GM12874 (cell line): ENCODE results near the gene GPR15.

Experiments used
- TF ChIP-seq, protein P1 (sequence below): IDR thresholded peaks from 2 replicates; pipeline ENCODE4 v1.5.1; 2011; ENCODE audit warnings: low read depth, mild to moderate bottlenecking, control low read depth, low read length, moderate library complexity; ENCODE audit not compliant: insufficient read depth

GPR15 gene

DNA sequence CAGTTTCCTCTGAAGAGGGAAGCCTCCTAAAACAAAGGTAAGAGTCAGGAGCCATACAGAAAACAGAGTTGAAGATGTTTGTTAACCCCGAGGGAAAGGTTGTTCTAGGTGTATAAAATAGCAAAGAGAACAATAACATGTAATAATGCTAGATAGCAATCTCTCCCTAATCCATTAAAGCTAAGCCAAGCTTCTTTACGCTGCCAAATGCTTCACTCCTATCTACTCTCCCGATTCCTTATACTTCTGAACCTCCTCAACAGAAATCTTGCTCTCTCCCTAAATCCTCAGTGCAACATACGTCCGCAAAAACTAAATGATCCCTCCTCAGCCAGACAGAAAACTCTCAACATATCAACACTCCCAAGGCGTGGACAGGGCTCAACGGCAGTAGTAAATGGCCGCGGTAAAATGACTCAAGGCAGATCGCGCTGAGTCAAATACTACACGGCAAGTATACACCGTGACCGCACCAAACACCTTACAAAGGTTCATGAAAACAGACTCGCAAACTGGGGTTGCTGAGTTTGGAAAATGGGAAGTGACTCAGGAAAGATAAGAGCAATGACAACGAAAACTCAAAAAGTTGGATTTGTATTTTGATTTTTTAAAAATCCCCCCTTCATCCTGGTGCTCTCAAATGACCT lies 9.8 kb upstream of the GPR15 start:
- TF ChIP-seq, protein P1, sequence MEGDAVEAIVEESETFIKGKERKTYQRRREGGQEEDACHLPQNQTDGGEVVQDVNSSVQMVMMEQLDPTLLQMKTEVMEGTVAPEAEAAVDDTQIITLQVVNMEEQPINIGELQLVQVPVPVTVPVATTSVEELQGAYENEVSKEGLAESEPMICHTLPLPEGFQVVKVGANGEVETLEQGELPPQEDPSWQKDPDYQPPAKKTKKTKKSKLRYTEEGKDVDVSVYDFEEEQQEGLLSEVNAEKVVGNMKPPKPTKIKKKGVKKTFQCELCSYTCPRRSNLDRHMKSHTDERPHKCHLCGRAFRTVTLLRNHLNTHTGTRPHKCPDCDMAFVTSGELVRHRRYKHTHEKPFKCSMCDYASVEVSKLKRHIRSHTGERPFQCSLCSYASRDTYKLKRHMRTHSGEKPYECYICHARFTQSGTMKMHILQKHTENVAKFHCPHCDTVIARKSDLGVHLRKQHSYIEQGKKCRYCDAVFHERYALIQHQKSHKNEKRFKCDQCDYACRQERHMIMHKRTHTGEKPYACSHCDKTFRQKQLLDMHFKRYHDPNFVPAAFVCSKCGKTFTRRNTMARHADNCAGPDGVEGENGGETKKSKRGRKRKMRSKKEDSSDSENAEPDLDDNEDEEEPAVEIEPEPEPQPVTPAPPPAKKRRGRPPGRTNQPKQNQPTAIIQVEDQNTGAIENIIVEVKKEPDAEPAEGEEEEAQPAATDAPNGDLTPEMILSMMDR = no peak

GRCh38 chr3:98522544-98523281 lies 9.1 kb upstream of the GPR15 start, which contains the start of gene CLDND1:
CLDND1 (minus strand) TSS chr3:98522902; CDS start chr3:98521424, 1,478 bp downstream.
- TF ChIP-seq, protein P1 = no peak

DNA sequence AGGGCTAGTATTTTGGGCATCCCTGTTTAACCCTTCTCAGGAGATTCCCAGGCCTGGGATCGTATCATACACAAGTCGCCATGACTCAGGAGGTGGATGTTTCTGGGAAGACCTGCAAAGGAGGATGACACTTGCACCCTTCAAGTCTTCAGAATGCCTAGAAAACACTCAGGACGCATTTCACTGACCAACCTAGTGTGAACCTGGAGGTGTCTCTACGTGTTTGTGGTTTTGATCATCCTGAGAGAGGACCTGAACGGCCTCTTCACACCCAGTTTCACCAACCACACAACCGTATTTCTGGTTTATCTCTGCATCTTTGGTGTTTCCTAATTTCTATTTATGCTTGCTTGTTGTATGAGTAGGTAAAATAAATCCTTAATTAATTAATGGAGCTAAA lies 6.3 kb upstream of the GPR15 start:
- TF ChIP-seq, protein P1 = no peak

DNA sequence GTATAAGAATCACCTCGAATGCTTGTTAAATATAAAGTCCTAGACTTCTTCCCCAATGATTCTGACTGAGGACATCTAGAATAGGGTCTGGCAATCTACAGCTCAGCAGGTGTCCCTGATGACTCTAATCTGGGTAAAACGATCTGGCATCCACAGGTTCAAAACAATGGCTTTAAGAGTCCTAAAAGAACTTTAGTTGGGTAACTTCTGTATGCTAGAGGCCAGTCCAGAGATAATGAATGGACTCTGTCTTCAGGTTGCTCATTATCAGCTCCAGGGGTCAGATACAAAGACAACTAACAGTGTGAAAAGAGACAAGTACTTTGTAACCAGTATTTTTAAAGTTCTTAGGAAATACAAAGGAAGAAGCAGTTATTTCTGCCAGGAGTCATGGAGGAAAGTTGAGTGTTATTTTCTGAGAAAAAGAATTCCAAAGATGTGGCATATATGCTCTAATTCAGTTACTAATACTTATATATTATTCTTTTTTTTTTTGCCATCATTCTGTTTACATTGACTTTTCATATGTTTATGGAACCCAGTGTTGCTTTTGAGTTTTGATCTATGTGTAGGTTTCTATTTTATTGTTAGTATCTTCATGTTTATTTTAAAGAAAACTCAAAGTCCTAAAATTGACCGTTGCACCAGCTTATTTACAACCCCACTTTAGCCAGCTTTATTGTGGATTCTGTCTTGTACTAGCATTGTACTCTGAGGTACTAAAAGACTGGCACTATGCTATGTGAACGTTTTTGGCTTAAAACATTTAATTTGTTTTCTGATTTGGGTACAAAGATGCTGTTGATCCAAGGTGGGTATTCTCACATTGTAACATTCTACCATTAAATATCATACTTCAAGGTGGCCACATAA lies 3.1 kb upstream of the GPR15 start:
- TF ChIP-seq, protein P1 = no peak

- TF ChIP-seq, protein P1 = no peak
Observed at GRCh38 chr3:98529856-98530459, 1.8 kb upstream of the GPR15 start.

DNA sequence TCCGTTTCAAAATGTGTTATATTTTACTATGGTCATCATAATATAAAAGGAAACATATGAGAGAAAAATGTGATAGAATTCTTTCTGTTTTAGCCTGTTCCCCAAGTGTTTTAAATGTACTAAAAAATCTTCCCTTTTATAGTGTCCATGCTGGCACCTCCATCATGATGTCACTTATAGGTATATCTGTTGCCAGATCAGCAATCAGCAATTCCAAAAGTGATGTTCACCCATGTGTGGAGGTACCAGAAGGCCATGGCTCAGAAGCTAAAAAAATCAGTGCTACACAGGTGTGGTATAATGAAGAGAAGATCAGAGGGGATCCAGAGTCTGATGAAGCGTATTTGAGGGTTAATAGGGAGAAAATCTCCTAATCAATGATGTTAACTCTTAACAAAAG lies 1.1 kb upstream of the GPR15 start:
- TF ChIP-seq, protein P1 = no peak

- TF ChIP-seq, protein P1 = no peak
Observed at GRCh38 chr3:98532275-98532637, 478 bp downstream of the GPR15 start.
